ENCODE measurements around the gene PSENEN.

- TF ChIP-seq POLR2AphosphoS5 (IDR thresholded peaks at IDR 0.05; ENCODE audit: low read depth, low read length): no peak
- TF ChIP-seq TAF1 (IDR thresholded peaks at IDR 0.05; ENCODE audit: low read depth, low read length): no peak
- no peak for TF ChIP-seq POLR2A (IDR thresholded peaks at IDR 0.05; ENCODE audit: low read depth, low read length)
- no peak for TF ChIP-seq POU2F2 (IDR thresholded peaks at IDR 0.05; ENCODE audit: low read depth, low read length)
These were observed 4.7 kb downstream of the PSENEN start for GRCh38 chr19:35750167-35750566.
